ENCODE results near the gene CACNA2D2.
A peak's percentile ranks its signal among the peaks of the same experiment; 100 is the strongest.

CACNA2D2 gene

DNA sequence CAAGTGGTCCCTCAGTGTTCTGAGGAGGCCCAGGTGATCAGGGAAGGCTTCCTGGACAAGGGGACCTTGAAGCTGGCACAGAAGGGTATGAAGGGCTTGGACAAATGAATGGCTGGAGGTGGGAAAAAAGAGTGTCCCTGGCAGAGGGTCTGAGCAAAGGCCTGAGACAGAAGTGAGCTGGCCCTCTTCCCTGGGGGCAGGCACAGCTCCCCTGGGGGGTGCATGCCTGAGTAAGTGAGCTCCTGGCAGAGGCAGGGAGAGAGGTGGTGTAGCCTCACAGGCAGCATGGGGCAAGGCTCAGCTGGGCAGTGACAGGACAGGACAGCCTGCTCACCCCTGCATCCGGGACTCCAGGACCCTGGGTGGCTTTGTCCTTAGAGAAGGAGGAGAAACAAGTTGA lies 5.4 kb upstream of the CACNA2D2 start:
- no peak overlapping the region for H3K4me3 ChIP-seq (ENCODE audit: low read length)
- TF ChIP-seq, protein P1, sequence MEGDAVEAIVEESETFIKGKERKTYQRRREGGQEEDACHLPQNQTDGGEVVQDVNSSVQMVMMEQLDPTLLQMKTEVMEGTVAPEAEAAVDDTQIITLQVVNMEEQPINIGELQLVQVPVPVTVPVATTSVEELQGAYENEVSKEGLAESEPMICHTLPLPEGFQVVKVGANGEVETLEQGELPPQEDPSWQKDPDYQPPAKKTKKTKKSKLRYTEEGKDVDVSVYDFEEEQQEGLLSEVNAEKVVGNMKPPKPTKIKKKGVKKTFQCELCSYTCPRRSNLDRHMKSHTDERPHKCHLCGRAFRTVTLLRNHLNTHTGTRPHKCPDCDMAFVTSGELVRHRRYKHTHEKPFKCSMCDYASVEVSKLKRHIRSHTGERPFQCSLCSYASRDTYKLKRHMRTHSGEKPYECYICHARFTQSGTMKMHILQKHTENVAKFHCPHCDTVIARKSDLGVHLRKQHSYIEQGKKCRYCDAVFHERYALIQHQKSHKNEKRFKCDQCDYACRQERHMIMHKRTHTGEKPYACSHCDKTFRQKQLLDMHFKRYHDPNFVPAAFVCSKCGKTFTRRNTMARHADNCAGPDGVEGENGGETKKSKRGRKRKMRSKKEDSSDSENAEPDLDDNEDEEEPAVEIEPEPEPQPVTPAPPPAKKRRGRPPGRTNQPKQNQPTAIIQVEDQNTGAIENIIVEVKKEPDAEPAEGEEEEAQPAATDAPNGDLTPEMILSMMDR (conservative IDR thresholded peaks at IDR 0.05; ENCODE audit: low read depth, low read length) = no peak
- DNase-seq (ENCODE audit: low read depth) = no peak

DNA sequence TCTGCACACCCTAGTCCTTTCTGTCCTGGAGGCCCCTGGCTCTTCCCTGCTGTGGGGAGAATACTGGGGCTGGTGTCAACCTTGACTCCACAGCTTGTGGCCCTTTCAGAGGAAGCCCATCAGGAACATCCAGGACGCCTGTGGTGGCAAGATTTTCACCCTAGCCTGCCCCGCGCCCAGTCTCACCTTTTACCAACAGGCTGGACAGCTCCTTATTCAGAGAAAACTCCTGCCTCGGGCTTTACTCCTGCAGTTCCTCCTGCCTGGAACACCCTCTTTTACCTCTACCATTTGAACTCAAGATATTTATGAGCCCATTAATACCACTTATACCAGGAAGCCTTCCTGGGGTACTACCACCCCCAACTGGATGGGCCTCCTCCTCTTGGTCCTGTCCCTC lies 2.7 kb upstream of the CACNA2D2 start:
- H3K4me3 ChIP-seq (ENCODE audit: low read length) = no peak overlapping the region
- TF ChIP-seq, protein P1 (conservative IDR thresholded peaks at IDR 0.05; ENCODE audit: low read depth, low read length) = no peak
- DNase-seq (ENCODE audit: low read depth) = no peak

DNA sequence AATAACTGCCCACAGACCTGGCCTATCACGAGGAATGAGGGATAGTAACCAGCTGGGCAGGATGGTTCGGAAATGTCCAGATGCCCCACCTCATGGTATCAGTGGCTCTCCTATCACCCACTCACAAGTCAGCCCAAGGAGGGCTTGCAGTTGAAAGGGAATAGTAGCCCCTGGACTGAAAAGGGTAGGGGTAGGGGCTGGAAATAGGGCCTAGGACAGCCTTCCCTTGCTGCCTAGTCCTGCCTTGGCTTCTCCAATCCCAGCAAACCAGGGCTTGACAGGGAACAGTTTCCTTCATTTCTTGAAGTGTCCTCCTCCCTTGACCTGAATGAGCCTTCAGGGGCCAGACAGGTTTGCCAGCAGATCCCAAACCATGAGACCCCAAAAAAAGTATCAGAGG lies 1.2 kb upstream of the CACNA2D2 start:
- TF ChIP-seq, protein P1 (conservative IDR thresholded peaks at IDR 0.05; ENCODE audit: low read depth, low read length) = no peak
- H3K4me3 ChIP-seq (ENCODE audit: low read length) = no peak overlapping the region
- DNase-seq (ENCODE audit: low read depth) = no peak

DNA sequence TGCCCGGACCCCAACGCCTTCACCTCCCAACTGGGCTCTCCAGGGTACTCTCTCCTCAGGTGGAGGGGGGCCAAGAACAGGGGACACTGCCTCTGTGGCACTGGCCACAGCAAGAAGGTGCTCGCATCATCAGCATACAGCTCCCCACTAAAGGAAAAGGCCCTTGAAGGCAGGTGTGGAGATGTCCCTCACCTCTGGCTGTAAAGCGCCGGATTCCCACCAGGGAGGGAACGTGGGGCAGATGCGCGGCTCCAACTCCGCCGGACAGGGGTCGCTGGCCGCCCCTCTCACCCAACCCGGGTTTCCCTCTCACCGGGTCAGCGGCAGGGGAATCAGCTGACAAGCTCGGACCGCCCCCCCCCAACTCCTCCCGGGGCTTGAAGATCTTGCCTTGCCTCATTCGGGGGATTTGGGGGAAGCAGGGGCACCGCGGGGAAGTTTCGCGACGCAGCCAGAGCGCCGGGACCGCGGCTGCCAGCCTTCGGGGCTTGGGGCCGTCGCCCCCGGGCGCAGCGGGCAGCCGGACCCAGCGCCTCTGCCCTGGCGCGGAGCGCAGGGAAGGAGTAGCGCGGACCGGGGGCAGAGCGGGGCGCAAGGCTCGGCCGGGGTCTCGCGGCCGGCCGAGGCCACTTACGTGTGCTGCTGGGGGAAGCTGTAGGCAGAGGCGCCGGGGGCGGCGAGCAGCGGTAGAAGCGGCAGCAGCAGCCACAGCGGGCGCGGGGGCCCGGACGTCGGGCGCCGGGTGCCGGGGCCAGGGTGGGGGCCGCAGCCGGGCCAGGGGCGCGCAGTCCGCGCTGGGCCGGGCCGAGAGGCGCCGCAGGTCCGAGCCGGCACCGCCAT lies 630 bp downstream of the CACNA2D2 start:
- peak overlapping the region; percentile 17 for H3K4me3 ChIP-seq (ENCODE audit: low read length)
- DNase-seq (ENCODE audit: low read depth) = no peak
- TF ChIP-seq, protein P1 (conservative IDR thresholded peaks at IDR 0.05; ENCODE audit: low read depth, low read length) = no peak

DNA sequence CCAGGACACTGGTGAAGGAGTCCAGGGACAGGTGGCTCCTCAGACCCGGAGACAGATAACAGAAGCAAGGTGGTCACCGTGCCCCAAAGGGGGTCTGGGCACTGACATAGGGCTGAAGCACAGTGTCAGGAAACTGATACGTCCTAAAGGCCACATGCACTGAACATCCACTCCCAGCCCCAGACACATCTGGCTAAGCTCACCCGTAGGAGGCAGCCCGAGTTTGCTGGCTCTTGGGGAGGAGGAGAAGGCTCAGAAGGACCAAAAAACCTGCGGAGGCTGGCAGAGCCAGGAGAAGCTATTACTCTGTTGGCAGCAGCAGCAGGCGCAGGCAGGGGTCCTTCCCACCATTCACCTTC lies 1.2 kb downstream of the CACNA2D2 start:
- DNase-seq (ENCODE audit: low read depth) = no peak
- TF ChIP-seq, protein P1 (conservative IDR thresholded peaks at IDR 0.05; ENCODE audit: low read depth, low read length) = no peak
- H3K4me3 ChIP-seq (ENCODE audit: low read length) = no peak overlapping the region

DNA sequence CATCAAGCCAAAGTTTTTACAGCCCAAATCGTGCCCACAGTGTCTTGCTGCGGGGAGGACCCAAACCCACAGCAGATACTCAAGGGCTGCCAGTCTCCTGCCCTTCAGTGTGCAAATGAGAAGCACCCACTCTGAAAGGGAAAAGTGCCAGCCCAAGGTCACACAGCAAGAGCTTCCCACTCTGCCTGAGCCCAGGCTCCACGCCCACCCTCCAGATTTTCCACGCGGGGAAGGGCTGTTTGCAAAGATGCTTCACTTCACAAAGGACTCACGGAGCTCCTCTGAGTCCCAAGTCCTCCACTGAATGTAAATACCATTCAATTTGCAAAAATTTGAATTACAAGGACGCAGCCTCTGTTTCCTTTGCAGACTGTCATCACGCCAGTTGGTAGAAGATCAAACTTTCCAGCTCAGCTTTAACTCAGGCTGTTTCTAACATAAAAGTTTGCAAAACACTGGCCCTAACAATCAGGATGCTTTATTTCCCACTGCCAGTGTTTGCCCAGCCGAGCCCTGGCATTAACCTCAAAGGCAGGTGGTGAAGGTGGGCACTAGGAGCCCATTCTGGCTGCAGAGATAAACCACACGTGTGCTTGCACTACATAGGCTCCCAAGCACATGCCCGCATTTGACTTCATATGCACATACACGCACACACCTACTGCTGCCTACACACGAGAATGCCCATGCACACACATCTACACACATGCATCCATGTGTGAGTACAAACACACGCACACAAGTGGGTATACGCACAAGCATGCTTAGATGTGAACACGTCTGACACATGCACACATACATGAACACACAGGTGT lies 7.6 kb downstream of the CACNA2D2 start:
- no peak for DNase-seq (ENCODE audit: low read depth)
- TF ChIP-seq, protein P1 (conservative IDR thresholded peaks at IDR 0.05; ENCODE audit: low read depth, low read length) = no peak
- no peak overlapping the region for H3K4me3 ChIP-seq (ENCODE audit: low read length)

All from retinal pigment epithelial cell (primary cell).